SU-DHL-6 (cell line): ENCODE data around the gene PLIN5.
"Not testable (repeated sequence)": the region's sequence is repeated elsewhere in the genome, so short reads cannot be mapped to it uniquely, and the experiment has no call there.

Source experiments
- H2AFZ ChIP-seq: fragments of 200-600 bp; sonication (generic); 2 replicates; pipeline ENCODE4 v1.6.1; 2014; ENCODE audit warnings: low read depth, mild to moderate bottlenecking, moderate library complexity, mixed read lengths, antibody characterized with exemption, low read length; ENCODE audit not compliant: severe bottlenecking
- H3F3A ChIP-seq: fragments of 200-600 bp; shearing (Covaris generic); 2 replicates; pipeline ENCODE4 v1.6.0; 2016; ENCODE audit warnings: antibody characterized with exemption, mild to moderate bottlenecking; ENCODE audit not compliant: insufficient read depth
- H3K27ac ChIP-seq: fragments of 200-600 bp; sonication (generic); 2 replicates; pipeline ENCODE4 v1.5.1; 2016; ENCODE audit warnings: low read depth, mild to moderate bottlenecking, low read length, moderate library complexity, mixed read lengths
- H3K27me3 ChIP-seq: fragments of 200-600 bp; sonication (generic), shearing (Covaris generic); 2 replicates; pipeline ENCODE4 v1.6.0; 2014; ENCODE audit warnings: mild to moderate bottlenecking, low read length
- H3K36me3 ChIP-seq: fragments of 200-600 bp; sonication (generic); 2 replicates; pipeline ENCODE4 v1.6.1; 2014; ENCODE audit warnings: mild to moderate bottlenecking, low read length, mixed read lengths
- H3K4me2 ChIP-seq: fragments of 300-600, 200-600 bp; shearing (Covaris generic), sonication (generic); 2 replicates; pipeline ENCODE4 v1.6.0; 2014; ENCODE audit warnings: low read length, low read depth, mild to moderate bottlenecking; ENCODE audit not compliant: poor library complexity, severe bottlenecking
- H3K4me3 ChIP-seq: fragments of 200-600 bp; sonication (generic); 2 replicates; pipeline ENCODE4 v1.5.1; 2014; ENCODE audit warnings: antibody characterized with exemption, low read length, mild to moderate bottlenecking, mixed read lengths; ENCODE audit not compliant: insufficient read depth, poor library complexity, severe bottlenecking
- H3K79me2 ChIP-seq: fragments of 200-600 bp; sonication (generic); 2 replicates; pipeline ENCODE4 v1.6.1; 2014; ENCODE audit warnings: mild to moderate bottlenecking, low read length, moderate library complexity; ENCODE audit not compliant: insufficient read depth
- H3K9ac ChIP-seq: fragments of 200-600 bp; sonication (generic); 2 replicates; pipeline ENCODE4 v1.7.0; 2014; ENCODE audit warnings: mild to moderate bottlenecking, low read length
- H3K9me2 ChIP-seq: fragments of 200-600 bp; sonication (generic); replicated peaks from 2 replicates; pipeline ENCODE4 v1.6.1; 2014; ENCODE audit warnings: low read length; ENCODE audit not compliant: insufficient read depth
- H3K9me3 ChIP-seq: fragments of 200-600 bp; sonication (generic); 2 replicates; pipeline ENCODE4 v1.6.1; 2014; ENCODE audit warnings: low read length, mixed read lengths; ENCODE audit not compliant: insufficient read depth
- H4K20me1 ChIP-seq: fragments of 200-600 bp; sonication (generic); 2 replicates; pipeline ENCODE4 v1.6.1; 2014; ENCODE audit warnings: low read depth, mild to moderate bottlenecking, antibody characterized with exemption, low read length, moderate library complexity, mixed read lengths
- EZH2phosphoT487 ChIP-seq: fragments of 200-600 bp; sonication (generic), shearing (Covaris generic); conservative IDR thresholded peaks from 2 replicates; pipeline ENCODE4 v1.6.1; 2018; ENCODE audit warnings: mild to moderate bottlenecking, antibody characterized with exemption, low read length, moderate library complexity, mixed read lengths
- TF ChIP-seq, protein P1 (sequence below): fragments of 200-600 bp; sonication (generic); IDR thresholded peaks from one replicate; pipeline ENCODE4 v1.5.1; 2017; ENCODE audit warnings: antibody characterized with exemption, mild to moderate bottlenecking, low read length, moderate library complexity; ENCODE audit not compliant: insufficient read depth, poor library complexity, severe bottlenecking

The PLIN5 gene

DNA sequence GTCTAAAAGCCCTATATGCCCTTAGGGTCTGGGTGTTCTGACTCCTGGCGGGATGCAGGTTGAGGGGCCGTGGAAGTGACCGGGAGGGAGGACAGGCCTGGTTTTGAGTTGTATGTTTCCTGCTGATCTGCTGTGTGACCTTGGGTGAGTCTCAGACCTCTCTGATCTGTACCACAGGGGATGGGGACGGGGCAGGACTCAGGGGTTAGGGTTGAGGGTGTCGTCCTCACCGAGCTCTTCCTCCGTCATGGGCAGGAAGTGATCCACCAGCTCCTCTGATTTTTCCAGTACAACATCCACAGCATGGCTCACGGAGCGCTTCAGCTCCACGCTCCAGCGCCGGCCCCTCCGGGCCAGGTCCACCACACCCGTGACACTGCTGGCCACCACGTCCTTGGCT lies 6.2 kb downstream of the PLIN5 start:
- no peak overlapping the region for H3K9ac ChIP-seq
- H3K4me2 ChIP-seq: no peak overlapping the region
- no peaks in the 10 kb centered on the region for H4K20me1 ChIP-seq
- no peak overlapping the region for H3K4me3 ChIP-seq
- H3K79me2 ChIP-seq: no peaks in the 10 kb centered on the region
- H3K27me3 ChIP-seq: no peaks in the 10 kb centered on the region
- no peaks in the 10 kb centered on the region for H3K9me3 ChIP-seq
- no peaks in the 10 kb centered on the region for H3K36me3 ChIP-seq
- H3K27ac ChIP-seq: no peak overlapping the region
- no peaks in the 10 kb centered on the region for H3F3A ChIP-seq
- TF ChIP-seq, protein P1, sequence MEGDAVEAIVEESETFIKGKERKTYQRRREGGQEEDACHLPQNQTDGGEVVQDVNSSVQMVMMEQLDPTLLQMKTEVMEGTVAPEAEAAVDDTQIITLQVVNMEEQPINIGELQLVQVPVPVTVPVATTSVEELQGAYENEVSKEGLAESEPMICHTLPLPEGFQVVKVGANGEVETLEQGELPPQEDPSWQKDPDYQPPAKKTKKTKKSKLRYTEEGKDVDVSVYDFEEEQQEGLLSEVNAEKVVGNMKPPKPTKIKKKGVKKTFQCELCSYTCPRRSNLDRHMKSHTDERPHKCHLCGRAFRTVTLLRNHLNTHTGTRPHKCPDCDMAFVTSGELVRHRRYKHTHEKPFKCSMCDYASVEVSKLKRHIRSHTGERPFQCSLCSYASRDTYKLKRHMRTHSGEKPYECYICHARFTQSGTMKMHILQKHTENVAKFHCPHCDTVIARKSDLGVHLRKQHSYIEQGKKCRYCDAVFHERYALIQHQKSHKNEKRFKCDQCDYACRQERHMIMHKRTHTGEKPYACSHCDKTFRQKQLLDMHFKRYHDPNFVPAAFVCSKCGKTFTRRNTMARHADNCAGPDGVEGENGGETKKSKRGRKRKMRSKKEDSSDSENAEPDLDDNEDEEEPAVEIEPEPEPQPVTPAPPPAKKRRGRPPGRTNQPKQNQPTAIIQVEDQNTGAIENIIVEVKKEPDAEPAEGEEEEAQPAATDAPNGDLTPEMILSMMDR: no peak
- no peak for TF ChIP-seq EZH2phosphoT487
- H2AFZ ChIP-seq: no peak overlapping the region
- H3K9me2 ChIP-seq: no peaks in the 10 kb centered on the region

DNA sequence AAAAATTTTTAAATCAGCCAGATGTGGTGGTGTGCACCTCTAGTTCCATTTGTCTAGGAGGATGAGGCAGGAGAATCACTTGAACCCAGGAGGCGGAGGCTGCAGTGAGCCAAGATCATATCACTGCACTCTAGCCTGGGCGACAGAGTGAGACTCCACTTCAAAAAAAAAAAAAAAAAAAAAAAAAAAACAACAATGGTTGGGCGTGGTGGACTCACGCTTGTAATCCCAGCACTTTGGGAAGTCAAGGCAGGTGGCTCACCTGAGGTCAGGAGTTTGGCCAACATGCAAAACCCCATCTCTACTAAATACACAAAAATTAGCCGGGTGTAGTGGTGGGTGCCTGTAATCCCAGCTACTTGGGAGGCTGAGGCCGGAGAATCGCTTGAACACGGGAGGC lies 7.6 kb downstream of the PLIN5 start:
- not testable (repeated sequence) for H4K20me1 ChIP-seq, H3K79me2 ChIP-seq, H2AFZ ChIP-seq, H3K4me2 ChIP-seq, H3K36me3 ChIP-seq, H3K9ac ChIP-seq, H3F3A ChIP-seq, H3K27ac ChIP-seq, H3K9me3 ChIP-seq, H3K4me3 ChIP-seq, H3K9me2 ChIP-seq, H3K27me3 ChIP-seq

DNA sequence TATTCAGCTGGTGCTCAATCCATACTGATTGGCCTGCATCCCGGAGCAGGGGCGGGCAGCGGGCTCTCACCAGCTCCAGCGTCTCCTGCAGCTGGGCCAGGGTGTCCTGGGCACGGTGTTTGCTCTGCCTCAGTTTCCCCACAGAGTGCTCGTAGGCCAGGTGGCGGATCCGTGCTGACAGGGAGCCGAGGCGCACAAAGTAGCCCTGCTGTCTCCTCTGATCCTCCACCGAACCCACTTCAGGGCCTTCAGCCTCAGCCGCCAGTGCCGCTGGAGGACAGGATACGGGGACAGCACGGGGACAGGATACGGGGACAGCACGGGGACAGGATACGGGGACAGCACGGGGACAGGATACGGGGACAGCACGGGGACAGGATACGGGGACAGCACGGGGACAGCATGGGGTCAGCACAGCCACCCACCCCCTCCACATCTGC lies 9.4 kb downstream of the PLIN5 start:
- no peak overlapping the region for H3K9ac ChIP-seq
- H3K4me2 ChIP-seq: no peak overlapping the region
- H3K27me3 ChIP-seq: no peaks in the 10 kb centered on the region
- no peak overlapping the region for H3K4me3 ChIP-seq
- no peaks in the 10 kb centered on the region for H3K9me3 ChIP-seq
- no peaks in the 10 kb centered on the region for H3K36me3 ChIP-seq
- no peak overlapping the region for H3K27ac ChIP-seq
- no peaks in the 10 kb centered on the region for H3F3A ChIP-seq
- no peak overlapping the region for H2AFZ ChIP-seq
- H3K9me2 ChIP-seq: no peaks in the 10 kb centered on the region
- H3K79me2 ChIP-seq: no peaks in the 10 kb centered on the region
- H4K20me1 ChIP-seq: no peaks in the 10 kb centered on the region
- TF ChIP-seq EZH2phosphoT487: no peak
- TF ChIP-seq, protein P1: no peak

DNA sequence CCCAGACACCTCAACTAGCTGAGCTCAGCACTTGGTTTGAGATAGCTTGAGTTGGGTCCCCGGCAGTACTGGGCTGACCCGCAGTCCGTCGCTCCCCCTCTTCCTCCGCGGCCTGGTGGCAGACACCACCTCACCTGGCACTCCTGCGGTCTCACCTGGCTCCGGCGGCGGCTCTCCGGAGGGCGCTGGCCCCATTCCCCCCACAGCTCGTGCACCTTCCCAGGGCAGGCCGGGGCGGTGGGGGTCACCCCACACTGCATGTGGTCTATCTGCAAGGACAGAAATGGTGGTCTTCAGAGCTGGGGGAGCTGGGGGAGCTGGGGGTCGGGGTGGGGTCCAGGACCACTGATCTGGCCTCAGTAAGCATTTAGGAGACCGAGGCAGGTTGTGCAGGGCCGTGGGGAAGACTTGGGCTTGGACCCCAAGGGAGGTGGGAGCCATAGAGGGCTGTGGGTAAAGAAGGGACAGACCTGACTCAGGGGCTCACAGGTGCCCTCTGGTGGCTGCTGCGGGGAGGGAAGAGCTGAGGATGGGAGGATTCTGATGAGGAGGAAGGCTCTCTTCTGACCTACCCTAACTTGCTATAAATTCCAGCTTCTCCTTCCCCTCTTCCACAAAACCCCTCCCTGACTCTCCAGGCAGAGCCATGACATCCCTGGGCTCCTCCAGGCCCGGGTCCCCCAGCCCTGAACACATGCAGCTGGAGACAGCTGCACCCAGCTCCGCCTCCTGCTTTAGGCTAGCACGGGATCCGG lies 10.0 kb downstream of the PLIN5 start:
- Histone ChIP-seq H4K20me1 (no peaks in the 10 kb centered on the region), H3K27me3 (no peaks in the 10 kb centered on the region), H3K4me3 (no peak overlapping the region), H3K79me2 (no peaks in the 10 kb centered on the region), H3K27ac (no peak overlapping the region), H3K4me2 (no peak overlapping the region), H3K9me2 (no peaks in the 10 kb centered on the region), H3K9me3 (no peaks in the 10 kb centered on the region), H3K36me3 (no peaks in the 10 kb centered on the region), H3F3A (no peaks in the 10 kb centered on the region), H3K9ac (no peak overlapping the region), H2AFZ (no peak overlapping the region)
- TF ChIP-seq, protein P1: no peak
- TF ChIP-seq EZH2phosphoT487: no peak
